KMS-11 (cell line): ENCODE results near the gene PDK1.
A peak's percentile ranks its signal among the peaks of the same experiment; 100 is the strongest.
"Not testable (repeated sequence)": the region's sequence is repeated elsewhere in the genome, so short reads cannot be mapped to it uniquely, and the experiment has no call there.

Experiments used
- H2AFZ ChIP-seq: fragments of 200-600 bp; sonication (generic); 2 replicates; pipeline ENCODE4 v1.6.1; 2016; ENCODE audit warnings: antibody characterized with exemption, mixed run types, low read depth
- H3K27ac ChIP-seq: fragments of 200-600 bp; sonication (generic); 2 replicates; pipeline ENCODE4 v1.6.1; 2016; ENCODE audit warnings: mild to moderate bottlenecking, mixed run types
- H3K27me3 ChIP-seq: fragments of 200-600 bp; sonication (generic); 2 replicates; pipeline ENCODE4 v1.6.1; 2017; ENCODE audit warnings: mild to moderate bottlenecking, low read depth, mixed run types, moderate library complexity; ENCODE audit not compliant: insufficient read depth
- H3K36me3 ChIP-seq: fragments of 200-600 bp; sonication (generic); 2 replicates; pipeline ENCODE4 v1.6.1; 2017; ENCODE audit warnings: mild to moderate bottlenecking, mixed run types; ENCODE audit not compliant: insufficient read depth
- H3K4me1 ChIP-seq: fragments of 200-600 bp; sonication (generic); 2 replicates; pipeline ENCODE4 v1.6.1; 2016; ENCODE audit warnings: mild to moderate bottlenecking, low read depth, mixed run types; ENCODE audit not compliant: poor library complexity, severe bottlenecking
- H3K4me2 ChIP-seq: fragments of 200-600 bp; sonication (generic); 2 replicates; pipeline ENCODE4 v1.7.0; 2016; ENCODE audit warnings: mild to moderate bottlenecking, mixed run types
- H3K4me3 ChIP-seq: fragments of 200-600 bp; sonication (generic); IDR thresholded peaks from 2 replicates; pipeline ENCODE4 v1.6.1; 2017; ENCODE audit warnings: low read depth, low read length, mixed read lengths; ENCODE audit not compliant: insufficient read depth
- H3K79me2 ChIP-seq: fragments of 200-600 bp; sonication (generic); 2 replicates; pipeline ENCODE4 v1.6.1; 2016; ENCODE audit warnings: low read depth, mixed run types; ENCODE audit not compliant: insufficient read depth
- H3K9ac ChIP-seq: fragments of 200-600 bp; sonication (generic); 2 replicates; pipeline ENCODE4 v1.6.1; 2016; ENCODE audit warnings: mild to moderate bottlenecking, mixed run types
- H4K20me1 ChIP-seq: fragments of 200-600 bp; sonication (generic); 2 replicates; pipeline ENCODE4 v1.6.1; 2016; ENCODE audit warnings: mild to moderate bottlenecking, mixed run types; ENCODE audit not compliant: insufficient read depth
- CTCF ChIP-seq: fragments of 200-600 bp; sonication (generic); conservative IDR thresholded peaks from 2 replicates; pipeline ENCODE4 v1.6.1; 2017; ENCODE audit warnings: low read depth, mild to moderate bottlenecking, antibody characterized with exemption, low read length, moderate library complexity, mixed read lengths

The PDK1 gene

GRCh38 chr2:172578860-172579512 lies 23.1 kb downstream of the PDK1 start:
- Histone ChIP-seq H3K79me2 (peaks cover 20% of the 10 kb centered on the region; the same call in 1 of the 2 replicates), H3K9ac (no peak overlapping the region), H3K27ac (peak overlapping the region; percentile 41), H3K4me3 (no peak overlapping the region), H3K4me2 (peak overlapping the region; percentile 43), H4K20me1 (no peaks in the 10 kb centered on the region), H3K36me3 (peaks cover 6% of the 10 kb centered on the region; the same call in 1 of the 2 replicates), H2AFZ (no peak overlapping the region), H3K4me1 (peaks cover 50% of the 10 kb centered on the region), H3K27me3 (no peaks in the 10 kb centered on the region)
- no peak for TF ChIP-seq CTCF

GRCh38 chr2:172580544-172580943 lies 24.7 kb downstream of the PDK1 start:
- no peak overlapping the region for H3K4me3 ChIP-seq
- no peak for TF ChIP-seq CTCF
- H3K4me1 ChIP-seq = peaks cover 65% of the 10 kb centered on the region
- H3K79me2 ChIP-seq = peaks cover 13% of the 10 kb centered on the region; the same call in 1 of the 2 replicates
- H3K4me2 ChIP-seq = no peak overlapping the region
- no peaks in the 10 kb centered on the region for H3K27me3 ChIP-seq
- H3K9ac ChIP-seq = no peak overlapping the region
- H3K27ac ChIP-seq = no peak overlapping the region
- H4K20me1 ChIP-seq = no peaks in the 10 kb centered on the region
- H3K36me3 ChIP-seq = no peaks in the 10 kb centered on the region; the same call in 1 of the 2 replicates
- H2AFZ ChIP-seq = no peak overlapping the region

GRCh38 chr2:172582656-172583055 lies 26.8 kb downstream of the PDK1 start:
- no peaks in the 10 kb centered on the region for H4K20me1 ChIP-seq
- no peak overlapping the region for H3K4me2 ChIP-seq
- H3K9ac ChIP-seq = no peak overlapping the region
- H3K36me3 ChIP-seq = no peaks in the 10 kb centered on the region; the same call in 1 of the 2 replicates
- H2AFZ ChIP-seq = no peak overlapping the region
- H3K4me1 ChIP-seq = peaks cover 87% of the 10 kb centered on the region
- H3K79me2 ChIP-seq = peaks cover 8% of the 10 kb centered on the region; the same call in 1 of the 2 replicates
- H3K27ac ChIP-seq = no peak overlapping the region
- no peaks in the 10 kb centered on the region for H3K27me3 ChIP-seq
- H3K4me3 ChIP-seq = no peak overlapping the region
- no peak for TF ChIP-seq CTCF

- Histone ChIP-seq H3K4me3 (no peak overlapping the region), H3K36me3 (peaks cover 5% of the 10 kb centered on the region; the same call in 1 of the 2 replicates), H3K4me2 (peak overlapping the region; percentile 17; the same call in 1 of the 2 replicates), H3K79me2 (no peaks in the 10 kb centered on the region), H4K20me1 (no peaks in the 10 kb centered on the region), H3K27me3 (no peaks in the 10 kb centered on the region), H3K27ac (no peak overlapping the region), H2AFZ (no peak overlapping the region), H3K4me1 (peaks cover 81% of the 10 kb centered on the region), H3K9ac (no peak overlapping the region)
- no peak for TF ChIP-seq CTCF
Observed at GRCh38 chr2:172586245-172586891, 30.5 kb downstream of the PDK1 start.

GRCh38 chr2:172587231-172587630 lies 31.3 kb downstream of the PDK1 start:
- H3K27me3 ChIP-seq, H3K27ac ChIP-seq, H4K20me1 ChIP-seq, H3K36me3 ChIP-seq, H3K79me2 ChIP-seq, H2AFZ ChIP-seq, H3K4me3 ChIP-seq, H3K4me2 ChIP-seq, H3K9ac ChIP-seq: not testable (repeated sequence)
- peaks cover 74% of the 10 kb centered on the region for H3K4me1 ChIP-seq
